Neutrophil (primary cell): Measurements from ENCODE around the gene EFNA5.
A peak's percentile ranks its signal among the peaks of the same experiment; 100 is the strongest.
"Not testable (repeated sequence)": the region's sequence is repeated elsewhere in the genome, so short reads cannot be mapped to it uniquely, and the experiment has no call there.

Experiments
- H3K27ac ChIP-seq: fragments of 200-600 bp; sonication (generic); 2 replicates; pipeline ENCODE4 v1.5.1; 2016; ENCODE audit warnings: mild to moderate bottlenecking, moderate library complexity
- H3K27me3 ChIP-seq: fragments of 200-600 bp; sonication (generic); 2 replicates; pipeline ENCODE4 v1.6.0; 2016; ENCODE audit warnings: mild to moderate bottlenecking
- H3K36me3 ChIP-seq: fragments of 200-600 bp; sonication (generic); 2 replicates; pipeline ENCODE4 v1.5.1; 2017
- H3K4me1 ChIP-seq, 2 experiments: fragments of 200-600 bp in 1 of 2; sonication (generic) in 1 of 2; 1 replicate in 1 of 2; 2 replicates in 1 of 2; pipeline versions ENCODE4 v1.5.1 to v1.6.1; 2013 to 2016; ENCODE audit warnings: low read depth in 1 of 2, low read length in 1 of 2, mild to moderate bottlenecking in 1 of 2, moderate library complexity in 1 of 2; ENCODE audit not compliant: control insufficient read depth in 1 of 2, insufficient read depth in 1 of 2
- H3K4me3 ChIP-seq, 2 experiments: fragments of 200-600 bp in 1 of 2; sonication (generic) in 1 of 2; 1 replicate in 1 of 2; 2 replicates in 1 of 2; pipeline ENCODE4 v1.5.1; 2013 to 2016; ENCODE audit warnings: low read depth in 1 of 2, low read length in 1 of 2, mild to moderate bottlenecking in 1 of 2, moderate library complexity in 1 of 2
- H3K9me3 ChIP-seq: fragments of 200-600 bp; sonication (generic); 2 replicates; pipeline ENCODE4 v1.5.1; 2016
- CTCF ChIP-seq: fragments of 200-600 bp; sonication (generic); IDR thresholded peaks from 2 replicates; pipeline ENCODE4 v1.5.1; 2016; ENCODE audit warnings: antibody characterized with exemption

Gene EFNA5

GRCh38 chr5:107496466-107496865 is 174.3 kb downstream of the EFNA5 start:
- Histone ChIP-seq H3K4me3 (no peak overlapping the region), H3K27me3 (no peaks in the 10 kb centered on the region), H3K4me1 (no peaks in the 10 kb centered on the region), H3K36me3 (no peaks in the 10 kb centered on the region), H3K27ac (no peak overlapping the region), H3K9me3 (no peaks in the 10 kb centered on the region)
- no peak for TF ChIP-seq CTCF

GRCh38 chr5:107494129-107494528 is 176.6 kb downstream of the EFNA5 start:
- not testable (repeated sequence) for H3K27me3 ChIP-seq, H3K36me3 ChIP-seq, H3K4me3 ChIP-seq, H3K4me1 ChIP-seq, H3K27ac ChIP-seq, H3K9me3 ChIP-seq

- no peak overlapping the region for H3K4me3 ChIP-seq
- H3K4me1 ChIP-seq: peaks cover 28 to 40% of the 10 kb centered on the region in 2 experiments
- peak overlapping the region; percentile 87 for H3K27ac ChIP-seq
- no peak for TF ChIP-seq CTCF
- H3K9me3 ChIP-seq: no peaks in the 10 kb centered on the region
- no peaks in the 10 kb centered on the region for H3K36me3 ChIP-seq
- no peaks in the 10 kb centered on the region for H3K27me3 ChIP-seq
These were observed 183.6 kb downstream of the EFNA5 start for GRCh38 chr5:107487056-107487542.

GRCh38 chr5:107486489-107486888 is 184.2 kb downstream of the EFNA5 start:
- Histone ChIP-seq H3K27ac (peak overlapping the region; percentile 87), H3K4me1 (peaks cover 28 to 40% of the 10 kb centered on the region in 2 experiments), H3K36me3 (no peaks in the 10 kb centered on the region), H3K9me3 (no peaks in the 10 kb centered on the region), H3K27me3 (no peaks in the 10 kb centered on the region), H3K4me3 (no peak overlapping the region)
- TF ChIP-seq CTCF: no peak

- Histone ChIP-seq H3K27ac (peak overlapping the region; percentile 87), H3K9me3 (no peaks in the 10 kb centered on the region), H3K4me1 (peaks cover 28 to 40% of the 10 kb centered on the region in 2 experiments), H3K4me3 (no peak overlapping the region), H3K36me3 (no peaks in the 10 kb centered on the region), H3K27me3 (no peaks in the 10 kb centered on the region)
- TF ChIP-seq CTCF: no peak
These were observed 185.6 kb downstream of the EFNA5 start for GRCh38 chr5:107485184-107485583.

- Histone ChIP-seq H3K9me3 (no peaks in the 10 kb centered on the region), H3K4me1 (peaks cover 28 to 40% of the 10 kb centered on the region in 2 experiments), H3K4me3 (no peak overlapping the region), H3K27ac (peak overlapping the region; percentile 19), H3K36me3 (no peaks in the 10 kb centered on the region), H3K27me3 (no peaks in the 10 kb centered on the region)
- no peak for TF ChIP-seq CTCF
These were observed 186.5 kb downstream of the EFNA5 start for GRCh38 chr5:107484281-107484680.
